NCI-H69 (cell line): ENCODE data around the gene STEAP3.
A peak's percentile ranks its signal among the peaks of the same experiment; 100 is the strongest.

Experiments
- DNase-seq: peaks from one replicate; lab custom pipeline; 2025; lab: John Stamatoyannopoulos, UW

STEAP3 gene

DNA sequence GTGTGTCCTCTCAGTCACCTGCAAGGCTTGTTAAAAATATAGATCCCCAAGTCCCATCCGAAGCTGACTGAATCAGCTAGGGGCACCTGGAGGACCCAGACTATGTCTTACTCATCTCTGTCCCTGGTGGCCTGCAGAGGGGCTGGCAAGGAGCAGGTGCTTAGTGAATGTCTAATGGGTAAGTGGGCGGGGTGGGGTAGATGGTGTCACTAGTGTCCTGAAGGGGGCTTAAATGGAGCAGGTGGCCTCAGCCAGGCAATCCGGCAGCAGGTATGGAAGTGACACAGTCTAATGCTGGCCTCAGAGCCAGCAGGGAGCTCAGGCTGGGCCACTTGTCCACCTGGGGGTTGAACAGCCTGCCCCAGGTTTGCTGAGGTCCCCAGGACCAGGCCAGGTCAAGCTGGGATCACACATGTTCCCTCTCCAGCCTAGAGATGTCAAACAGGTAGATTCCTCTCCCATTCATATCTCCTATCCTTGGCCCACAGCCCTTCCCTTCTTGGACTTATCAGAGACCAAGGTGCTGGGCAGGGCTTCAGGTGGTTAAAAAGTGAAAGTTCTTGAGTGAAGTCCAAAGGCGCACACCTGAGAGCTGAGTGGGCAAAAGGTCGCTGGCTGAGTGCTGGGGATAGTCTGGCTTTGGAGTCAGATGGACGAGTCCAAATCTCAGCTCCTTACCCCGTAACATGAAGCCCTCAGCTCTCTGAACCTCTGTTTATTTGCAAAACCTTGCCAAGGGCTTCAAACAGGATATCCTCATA lies 1.7 kb downstream of the STEAP3 start:
- peak; percentile 40 for DNase-seq

DNA sequence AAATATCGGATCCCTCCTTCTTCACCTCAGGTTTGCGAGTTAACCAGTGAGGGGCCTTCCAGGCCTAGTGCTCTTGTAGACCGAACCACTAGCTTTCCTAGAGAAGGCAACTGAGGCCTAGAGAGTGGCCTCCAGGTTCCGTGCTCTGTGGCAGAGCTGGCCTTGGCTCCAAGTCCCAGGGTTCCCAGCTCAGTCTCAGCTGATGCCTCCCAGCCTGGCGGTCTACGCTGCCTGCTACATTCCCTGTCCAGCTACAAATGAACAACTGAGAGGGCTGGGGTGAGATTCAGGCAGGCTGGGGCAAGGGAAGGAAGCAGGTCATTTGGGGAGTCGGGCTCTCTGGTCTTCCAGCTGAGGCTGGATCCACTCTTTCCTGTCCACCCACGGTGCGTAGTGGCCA lies 2.3 kb downstream of the STEAP3 start:
- DNase-seq: no peak

DNA sequence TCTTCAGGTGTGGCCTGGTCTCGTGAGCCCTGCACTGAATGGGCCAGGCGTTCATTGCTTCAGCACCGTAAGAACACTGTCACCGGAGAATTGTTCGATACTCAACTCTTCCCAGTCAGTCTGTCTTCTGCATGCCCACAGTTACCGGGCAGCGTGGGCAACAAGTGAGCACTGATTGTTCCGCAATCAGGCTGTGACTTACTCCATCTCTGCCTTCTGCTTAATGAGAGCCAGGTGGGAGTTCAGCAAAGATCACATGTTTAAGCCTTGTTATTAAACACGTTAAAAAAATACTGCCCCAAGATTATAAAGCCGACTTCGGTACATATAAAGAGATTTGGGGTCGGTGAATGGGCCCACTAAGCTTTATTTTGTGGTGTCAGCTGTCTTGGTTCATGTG lies 3.7 kb downstream of the STEAP3 start:
- no peak for DNase-seq

DNA sequence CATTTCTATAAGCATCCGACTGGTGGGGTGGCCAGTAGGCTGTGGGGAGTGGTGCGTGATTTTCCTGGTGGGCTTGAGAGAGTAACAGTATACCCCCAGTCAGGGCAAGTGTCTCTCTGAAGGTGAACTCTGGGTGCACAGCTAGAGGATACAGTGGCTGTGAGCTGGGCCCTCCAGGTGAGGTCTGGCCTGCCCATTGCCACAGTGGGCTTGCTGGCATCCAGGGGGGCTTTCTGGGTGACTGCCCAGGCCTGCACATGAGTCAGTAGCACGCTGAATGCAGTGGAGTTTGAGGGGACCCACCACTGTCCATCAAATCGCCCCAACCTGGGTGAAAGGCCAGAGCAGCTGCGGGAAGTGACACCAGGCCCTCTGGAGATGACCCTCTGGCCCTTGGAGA lies 4.5 kb downstream of the STEAP3 start:
- no peak for DNase-seq

DNA sequence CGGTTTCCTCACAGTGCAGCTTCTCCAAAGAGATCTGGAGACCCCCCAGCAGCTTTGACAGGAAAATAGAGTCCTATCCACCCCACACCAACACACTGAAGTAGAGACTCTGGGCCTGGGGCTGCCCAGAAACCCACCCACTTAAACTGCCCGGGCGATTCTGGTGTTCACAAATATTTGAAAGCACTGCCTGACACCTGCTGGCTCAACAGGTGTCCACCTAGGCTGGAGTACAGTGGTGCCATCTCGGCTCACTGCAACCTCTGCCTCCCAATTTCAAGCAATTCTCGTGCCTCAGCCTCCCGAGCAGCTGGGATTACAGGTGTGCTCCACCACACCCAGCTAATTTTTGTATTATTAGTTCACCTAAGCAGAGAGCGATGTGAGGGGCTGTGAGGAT lies 5.3 kb downstream of the STEAP3 start:
- no peak for DNase-seq

DNA sequence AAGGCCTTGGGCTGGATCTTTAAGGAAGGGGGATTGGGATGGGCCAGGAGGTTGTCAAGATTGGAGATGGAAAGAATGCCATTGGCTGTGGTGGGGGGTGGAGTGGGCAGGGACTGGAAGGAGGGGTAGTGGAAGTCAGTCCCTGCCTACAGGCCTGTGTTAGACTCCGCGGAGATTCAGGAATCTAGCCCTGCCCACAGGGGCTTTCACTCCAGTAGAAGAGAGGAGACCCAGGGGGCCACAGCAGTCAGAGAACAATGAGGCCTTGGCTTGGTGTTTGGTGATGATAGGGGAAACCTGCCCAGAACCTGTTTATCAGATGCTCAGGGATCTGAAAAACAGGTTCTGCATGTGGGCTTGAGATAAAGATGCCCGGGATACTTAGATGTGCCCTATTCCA lies 6.1 kb downstream of the STEAP3 start:
- DNase-seq: peak; percentile 26

DNA sequence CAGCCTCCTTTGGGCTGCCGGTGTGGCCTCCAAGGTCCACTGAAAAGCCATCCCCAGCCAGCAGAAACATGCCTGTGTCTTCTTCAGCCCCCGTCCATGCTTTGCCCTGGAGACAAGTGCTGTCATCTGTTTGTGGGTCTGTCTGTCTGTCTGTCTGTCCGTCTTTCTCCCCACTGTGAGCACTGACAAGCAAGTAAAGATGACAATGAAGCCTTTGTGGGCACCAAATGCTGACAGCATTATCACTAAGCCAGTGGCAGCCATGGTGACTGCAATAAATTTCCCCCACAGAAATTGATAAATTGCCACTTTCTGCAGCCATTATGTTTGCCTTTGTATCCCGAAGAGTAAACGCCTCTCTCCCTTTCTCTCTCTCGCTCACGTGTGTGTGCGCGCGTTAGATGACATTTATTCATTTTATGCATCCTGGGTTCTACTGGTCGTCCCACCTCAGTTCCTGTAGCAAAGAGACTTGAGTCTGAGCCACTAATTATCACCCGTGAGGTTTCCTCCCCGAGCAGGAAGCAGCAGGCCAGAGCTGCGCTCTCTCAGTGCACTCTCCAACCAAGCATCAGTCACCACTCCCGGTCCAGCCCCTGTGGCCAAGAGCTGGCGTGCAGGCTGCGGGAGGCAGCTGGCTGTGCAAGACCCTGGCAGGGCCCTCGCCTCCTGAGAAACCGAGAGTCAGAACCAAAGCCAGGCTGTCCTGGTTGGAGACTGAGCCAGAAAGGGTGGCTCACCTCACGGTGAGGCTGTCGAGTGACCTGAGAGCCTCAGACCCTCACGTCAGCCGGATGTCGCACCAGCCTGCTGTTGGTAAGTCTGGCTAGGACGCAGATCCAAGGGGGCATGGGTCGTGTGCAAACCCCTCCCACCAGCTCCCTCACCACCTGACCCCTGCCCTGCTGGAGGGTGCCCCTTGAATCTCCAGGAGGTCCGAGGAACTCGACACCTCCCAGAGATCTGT lies 6.9 kb downstream of the STEAP3 start:
- peak; percentile 83 for DNase-seq

DNA sequence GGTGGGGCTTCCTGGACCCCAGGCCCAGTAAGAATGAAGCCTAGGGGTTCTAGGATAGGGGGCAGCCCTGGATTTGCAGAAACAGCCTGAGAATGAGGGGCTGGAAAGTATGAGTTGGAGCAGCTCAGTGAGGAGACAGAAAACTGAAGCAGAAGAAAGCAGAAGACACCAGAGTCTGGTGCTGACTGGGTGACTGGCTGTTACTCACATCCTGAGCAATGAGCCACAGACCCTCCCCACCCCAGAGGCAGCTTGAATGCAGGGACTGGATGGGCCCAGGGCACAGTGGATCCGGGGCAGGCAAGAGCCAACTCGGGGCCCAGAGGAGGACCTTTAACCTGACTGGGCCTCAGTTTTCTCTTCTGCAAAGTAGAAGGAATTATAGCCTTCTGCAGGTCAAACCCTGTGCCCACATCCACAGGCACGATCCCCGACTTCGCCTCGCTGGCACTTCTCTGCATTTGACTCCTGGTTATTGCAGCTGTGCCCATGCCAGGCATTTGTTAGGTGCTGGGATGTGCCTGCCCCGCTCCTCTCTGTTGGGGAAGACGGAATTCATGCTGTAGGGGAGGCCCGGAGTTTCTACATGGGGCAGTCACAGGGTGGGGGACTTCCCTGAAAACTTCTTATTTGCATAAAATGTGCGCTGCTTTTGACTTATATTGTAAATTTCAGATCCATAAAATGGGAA lies 8.5 kb downstream of the STEAP3 start:
- no peak for DNase-seq

DNA sequence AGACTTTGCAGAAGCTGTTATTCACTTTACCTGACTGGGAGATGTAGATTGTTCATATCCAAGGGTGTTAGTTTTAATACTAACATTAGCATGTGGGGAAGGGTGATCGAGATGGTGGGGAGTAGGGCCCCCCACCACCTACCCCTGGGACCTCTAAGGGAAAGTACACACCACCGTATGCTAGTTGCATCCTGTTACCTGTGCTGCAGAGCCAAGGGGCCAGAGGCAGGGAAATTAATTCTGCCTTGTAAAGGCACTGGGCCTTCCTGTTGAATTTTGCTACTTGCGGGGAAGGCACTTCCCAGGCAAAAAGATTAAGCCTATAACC lies 9.0 kb downstream of the STEAP3 start:
- no peak for DNase-seq

DNA sequence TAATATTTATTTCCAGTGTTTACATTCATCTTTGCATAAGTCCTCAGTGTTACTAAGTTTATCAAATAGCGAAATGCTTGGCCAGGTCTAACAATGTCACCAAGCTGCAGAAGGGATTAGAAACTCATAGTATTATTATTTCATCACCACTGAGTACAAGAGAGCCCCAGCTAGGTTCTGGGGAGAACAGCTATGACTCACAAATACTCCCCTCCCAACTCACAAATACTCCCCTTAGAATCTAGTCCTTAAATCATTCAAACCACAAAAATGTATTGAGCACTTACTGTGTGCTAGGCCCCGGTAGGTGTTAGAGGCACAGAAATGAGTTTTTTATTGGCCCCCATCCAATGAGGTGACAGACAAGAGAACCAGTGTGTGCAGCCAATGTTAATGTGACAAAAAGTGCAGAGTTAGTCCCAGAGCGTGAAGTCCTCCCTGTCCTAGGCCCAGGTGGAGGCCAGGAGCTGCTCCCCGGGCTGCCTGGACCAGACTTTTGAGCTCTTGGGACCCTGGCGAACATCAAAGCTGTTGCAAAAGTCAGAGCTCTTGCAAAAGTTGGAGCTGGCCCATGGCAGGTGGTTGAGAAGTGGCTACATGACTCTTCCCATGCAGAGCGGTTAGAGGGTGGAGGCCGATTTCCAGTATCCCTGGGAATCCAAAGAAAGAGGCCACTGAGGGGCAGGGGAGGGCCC lies 9.8 kb downstream of the STEAP3 start:
- no peak for DNase-seq

DNA sequence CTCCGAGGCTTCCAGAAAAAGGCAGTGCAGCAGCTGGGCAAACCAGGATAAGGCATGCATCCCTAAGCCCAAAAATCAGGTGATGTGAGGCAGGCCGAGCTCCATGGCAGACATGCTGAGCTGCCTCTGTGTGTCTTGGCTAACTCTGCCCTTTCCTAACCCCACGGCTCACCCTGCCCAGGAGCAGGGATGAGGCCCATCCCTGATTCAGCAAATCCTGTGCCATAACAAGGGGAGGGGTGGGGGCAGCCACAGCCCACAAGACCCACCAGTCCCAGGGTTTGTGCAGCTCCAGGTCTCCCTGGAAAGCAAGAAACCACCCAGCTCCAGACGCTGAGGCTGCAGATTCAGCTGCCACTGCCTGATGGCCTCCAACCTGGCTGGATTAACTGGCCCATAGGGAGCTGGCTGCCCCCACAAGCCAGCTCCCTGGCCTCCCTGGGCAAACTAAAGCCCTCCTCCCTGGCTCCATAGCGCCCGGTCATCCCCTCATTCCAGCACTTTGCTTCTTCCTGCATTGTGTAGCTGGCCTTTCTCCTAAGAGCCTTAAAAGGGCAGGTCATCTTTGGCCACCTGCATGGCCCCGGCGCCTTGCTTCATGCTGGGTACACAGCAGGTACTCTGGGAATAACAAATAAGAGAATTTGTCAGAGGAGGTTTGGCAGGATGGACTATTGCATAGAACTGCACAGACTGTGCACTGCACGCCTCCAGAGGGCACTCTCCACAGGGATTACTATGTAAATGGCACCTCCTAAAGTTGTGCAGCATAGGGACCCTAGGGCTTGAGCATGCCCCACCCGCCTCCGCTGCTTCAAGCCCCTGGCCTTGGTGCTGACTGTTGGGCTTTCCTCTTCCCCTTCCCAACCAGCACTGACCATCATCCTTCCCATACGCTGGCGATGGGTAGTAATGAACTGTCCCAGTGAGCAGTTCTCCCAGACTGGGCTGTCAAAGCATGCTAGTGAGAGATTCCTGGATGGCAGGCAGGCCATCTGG lies 10.7 kb downstream of the STEAP3 start:
- DNase-seq: peak; percentile 56

DNA sequence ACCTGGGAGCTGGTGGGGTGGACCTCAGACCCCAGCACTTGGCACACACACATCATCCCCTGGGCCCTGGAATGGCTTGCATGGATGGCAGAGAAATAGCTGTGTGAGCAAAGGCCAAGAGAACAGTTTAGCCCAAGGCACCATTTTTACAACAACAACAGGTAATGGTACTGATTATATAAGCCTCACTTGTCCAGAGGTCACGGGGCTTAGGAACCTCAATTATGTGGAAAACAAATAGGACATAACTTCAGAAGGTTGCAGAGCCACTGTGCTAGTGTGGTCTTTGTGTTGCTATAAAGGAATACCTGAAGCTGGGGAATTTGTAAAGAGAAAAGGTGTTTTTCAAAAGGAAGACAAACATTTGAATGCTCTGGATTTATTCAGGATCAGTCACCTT lies 13.2 kb downstream of the STEAP3 start:
- peak; percentile 65 for DNase-seq

DNA sequence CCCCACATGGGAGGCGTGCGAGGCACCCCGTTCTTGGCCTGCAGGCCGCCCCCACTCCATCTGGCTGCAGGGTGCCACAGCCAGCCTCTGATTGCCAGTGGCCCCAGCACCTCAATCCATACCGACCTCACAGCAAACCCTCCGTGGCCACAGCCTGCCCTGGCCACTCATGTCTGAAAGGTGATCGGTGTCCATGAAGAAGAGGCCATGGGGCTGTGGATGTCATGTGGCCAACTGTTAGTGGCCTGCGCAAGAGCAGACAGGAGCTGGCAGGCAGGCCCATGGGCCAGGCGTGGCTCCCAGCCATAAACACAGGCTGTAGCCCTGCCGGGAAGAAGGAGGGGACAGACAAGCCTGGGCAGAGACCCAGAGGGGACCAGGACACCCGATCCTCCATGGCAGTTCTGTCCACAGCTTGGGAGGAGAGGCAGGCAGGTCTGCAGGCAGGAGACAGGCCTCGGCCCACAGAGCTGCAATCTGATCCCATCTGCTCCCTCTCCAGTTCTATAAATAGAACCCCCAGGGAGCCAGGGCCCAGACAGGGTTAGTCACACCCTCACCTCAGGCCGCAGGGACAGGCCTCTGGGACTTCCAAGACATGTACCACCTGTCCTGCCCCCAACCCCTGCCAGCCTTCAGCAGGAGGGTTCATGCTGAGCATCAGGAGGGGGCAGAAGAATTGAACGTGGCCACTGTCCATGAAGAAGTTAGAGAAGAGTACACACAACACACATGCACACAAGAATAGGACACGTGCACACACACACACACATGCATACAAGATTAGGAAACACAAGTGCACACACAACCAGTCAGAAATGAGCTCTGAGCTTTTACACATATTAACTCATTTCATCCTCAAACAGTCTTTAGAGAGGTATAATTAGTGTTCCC lies 16.9 kb downstream of the STEAP3 start:
- DNase-seq: peak; percentile 97

DNA sequence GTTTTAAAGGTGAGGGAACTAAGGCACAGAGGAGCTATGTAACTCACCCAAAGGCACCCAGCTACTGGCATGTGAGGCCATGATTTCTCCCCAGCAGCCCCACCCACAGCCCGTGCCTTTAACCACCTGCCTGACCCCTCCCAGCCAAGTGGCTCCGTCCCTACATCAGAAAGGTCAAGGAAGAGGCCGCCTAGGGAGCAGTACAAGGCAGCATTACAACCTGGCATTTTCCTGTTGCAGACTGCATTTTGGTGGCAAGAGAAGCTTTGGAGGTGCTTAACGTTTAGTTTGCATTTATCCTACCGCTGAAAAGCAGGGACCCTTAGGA lies 17.5 kb downstream of the STEAP3 start:
- DNase-seq: no peak

DNA sequence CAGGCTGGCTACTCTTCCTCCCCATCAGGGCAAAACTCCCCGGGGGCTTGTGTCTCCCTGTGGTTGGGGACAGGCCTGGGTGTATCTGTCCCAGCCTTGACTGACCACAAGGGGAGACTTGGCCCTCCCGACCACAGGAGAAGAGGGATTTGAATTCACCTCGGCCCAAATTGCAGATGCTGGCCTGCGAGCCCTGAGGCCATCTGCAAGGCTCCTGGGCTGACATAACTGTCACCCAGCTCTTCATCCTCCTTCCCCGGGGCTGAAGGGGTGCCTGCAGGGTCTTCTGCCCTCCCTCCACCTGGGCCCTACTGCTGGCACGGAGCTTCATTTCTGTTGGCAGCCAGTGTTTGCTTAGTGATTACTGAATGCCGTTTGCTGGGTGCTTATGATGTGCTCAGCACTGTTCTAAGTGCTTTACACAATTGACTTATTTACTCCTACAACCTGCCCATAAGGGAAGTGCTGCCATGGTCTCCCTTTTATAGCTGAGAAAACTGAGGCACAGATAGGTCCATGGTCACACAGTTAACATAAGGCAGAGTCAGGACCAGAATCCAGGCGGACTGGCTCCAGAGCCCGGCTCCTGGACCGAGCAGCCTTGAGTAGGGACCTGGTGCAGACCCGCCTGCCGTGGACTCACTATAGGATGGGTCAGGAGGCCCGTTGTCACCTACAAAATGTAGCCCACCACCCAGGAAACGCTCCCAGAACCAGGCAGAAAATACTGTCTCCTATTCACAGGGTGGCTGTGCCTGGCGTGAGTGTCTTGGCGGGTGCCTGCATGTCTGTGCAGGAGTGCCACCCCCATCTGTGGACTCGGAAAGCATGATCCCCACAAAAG lies 18.9 kb downstream of the STEAP3 start:
- peak; percentile 89 for DNase-seq

DNA sequence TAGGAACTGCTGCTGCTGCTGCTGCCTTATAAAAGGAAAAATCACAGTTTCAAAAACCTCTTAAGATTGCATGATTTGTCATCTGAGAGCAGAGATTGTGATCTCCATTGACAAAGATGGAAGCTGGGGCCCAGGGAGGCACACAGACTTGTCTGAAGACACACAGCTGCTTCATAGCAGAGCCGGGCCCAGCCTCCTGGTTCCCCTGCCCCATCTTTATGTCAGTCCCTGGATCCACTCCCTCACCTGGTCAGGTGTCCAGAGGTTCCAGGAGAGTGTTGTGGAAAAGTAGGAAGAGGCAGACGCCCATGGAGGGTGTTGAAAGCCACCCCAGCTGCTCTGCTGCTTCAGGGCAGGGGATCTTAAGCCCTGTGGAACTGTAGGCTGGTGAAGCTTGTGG lies 20.0 kb downstream of the STEAP3 start:
- no peak for DNase-seq

DNA sequence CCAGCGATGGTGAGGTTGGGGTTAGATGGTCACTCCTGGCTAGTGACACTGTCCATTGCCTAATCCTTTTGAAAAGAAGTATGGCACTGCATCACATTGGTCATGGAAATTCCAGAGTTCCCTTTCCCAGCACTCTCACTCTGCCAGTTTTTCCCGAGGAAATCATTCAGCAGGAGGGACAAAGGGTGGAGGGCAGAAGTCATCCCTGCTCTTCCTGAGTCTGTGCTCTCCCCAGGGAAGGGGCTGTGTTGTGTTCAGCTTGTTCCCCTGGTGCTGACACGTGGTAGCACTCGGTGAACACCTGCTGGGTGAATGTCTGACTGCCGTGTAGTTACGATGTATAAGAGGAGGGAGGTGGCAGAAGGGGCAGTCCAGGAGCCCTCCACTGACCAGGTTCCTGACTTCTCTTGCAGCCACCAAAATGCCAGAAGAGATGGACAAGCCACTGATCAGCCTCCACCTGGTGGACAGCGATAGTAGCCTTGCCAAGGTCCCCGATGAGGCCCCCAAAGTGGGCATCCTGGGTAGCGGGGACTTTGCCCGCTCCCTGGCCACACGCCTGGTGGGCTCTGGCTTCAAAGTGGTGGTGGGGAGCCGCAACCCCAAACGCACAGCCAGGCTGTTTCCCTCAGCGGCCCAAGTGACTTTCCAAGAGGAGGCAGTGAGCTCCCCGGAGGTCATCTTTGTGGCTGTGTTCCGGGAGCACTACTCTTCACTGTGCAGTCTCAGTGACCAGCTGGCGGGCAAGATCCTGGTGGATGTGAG lies 21.6 kb downstream of the STEAP3 start:
- no peak for DNase-seq

DNA sequence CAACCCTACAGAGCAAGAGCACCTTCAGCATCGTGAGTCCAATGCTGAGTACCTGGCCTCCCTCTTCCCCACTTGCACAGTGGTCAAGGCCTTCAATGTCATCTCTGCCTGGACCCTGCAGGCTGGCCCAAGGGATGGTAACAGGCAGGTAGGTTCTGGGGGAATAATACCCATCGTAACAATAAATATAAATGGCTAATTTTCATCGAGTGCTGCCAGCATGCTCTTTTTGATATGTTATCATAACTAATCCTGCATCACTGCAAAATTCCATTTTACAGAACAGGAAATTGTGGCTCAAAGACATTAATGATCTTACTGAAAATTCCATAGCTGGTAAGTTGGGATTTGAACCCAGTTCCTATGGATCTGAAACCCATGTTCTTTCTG lies 22.2 kb downstream of the STEAP3 start:
- DNase-seq: no peak
